HTERT RPE-1 (cell line): ENCODE data around the gene ZBTB20.
"Not testable (repeated sequence)": the region's sequence is repeated elsewhere in the genome, so short reads cannot be mapped to it uniquely, and the experiment has no call there.

Source experiments
- in situ Hi-C: fragments of 300-500 bp; cut with MboI; formaldehyde crosslinking; loops from 4 replicates; pipeline ENCODE4 v1.14.3; 2020; ENCODE audit warnings: low sequenced_read_pairs

Gene ZBTB20

DNA sequence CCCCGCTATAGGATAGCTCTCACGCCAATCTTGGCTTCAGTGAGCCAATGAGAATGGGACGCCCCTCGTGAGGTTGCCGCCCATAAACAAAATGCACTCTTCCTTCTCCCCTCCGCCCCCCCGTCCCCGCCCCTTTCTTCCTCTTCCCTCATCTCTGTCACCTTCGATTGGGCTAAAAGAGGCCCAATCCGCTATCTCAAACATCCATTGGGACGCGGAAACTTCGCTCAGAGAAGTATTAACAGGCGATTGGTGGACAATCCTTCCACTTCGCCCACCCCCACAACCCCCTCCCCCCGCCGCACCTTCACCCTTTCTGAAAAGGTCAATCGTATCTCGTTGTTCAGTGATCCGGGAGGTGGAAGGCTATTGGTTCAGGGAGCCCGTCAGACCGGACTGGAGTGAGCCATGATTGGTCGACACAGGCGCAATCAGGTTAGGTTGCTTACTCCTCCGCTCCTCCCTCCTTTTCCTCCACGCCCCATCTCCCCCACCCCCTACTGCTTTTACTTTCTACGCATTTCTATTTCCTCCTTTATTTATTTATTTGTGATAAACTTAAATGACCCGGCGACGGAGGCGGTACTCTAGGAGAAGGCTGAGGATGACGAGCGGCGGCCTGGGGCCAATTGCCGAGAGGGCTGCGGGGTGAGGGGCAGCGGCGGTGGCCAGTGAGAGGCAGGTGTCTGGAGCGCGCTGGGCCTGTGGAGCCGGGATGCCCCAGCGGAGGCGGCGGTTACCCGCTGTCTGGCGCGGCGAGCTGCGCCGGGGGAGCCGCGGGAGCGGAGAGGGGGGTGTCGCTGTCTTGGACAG, 447 bp upstream of the ZBTB20 start:
- in situ Hi-C loops = no loop called here

- in situ Hi-C loops = no loop called here
These were observed 1.1 kb downstream of the ZBTB20 start for GRCh38 chr3:115146032-115146417.

DNA sequence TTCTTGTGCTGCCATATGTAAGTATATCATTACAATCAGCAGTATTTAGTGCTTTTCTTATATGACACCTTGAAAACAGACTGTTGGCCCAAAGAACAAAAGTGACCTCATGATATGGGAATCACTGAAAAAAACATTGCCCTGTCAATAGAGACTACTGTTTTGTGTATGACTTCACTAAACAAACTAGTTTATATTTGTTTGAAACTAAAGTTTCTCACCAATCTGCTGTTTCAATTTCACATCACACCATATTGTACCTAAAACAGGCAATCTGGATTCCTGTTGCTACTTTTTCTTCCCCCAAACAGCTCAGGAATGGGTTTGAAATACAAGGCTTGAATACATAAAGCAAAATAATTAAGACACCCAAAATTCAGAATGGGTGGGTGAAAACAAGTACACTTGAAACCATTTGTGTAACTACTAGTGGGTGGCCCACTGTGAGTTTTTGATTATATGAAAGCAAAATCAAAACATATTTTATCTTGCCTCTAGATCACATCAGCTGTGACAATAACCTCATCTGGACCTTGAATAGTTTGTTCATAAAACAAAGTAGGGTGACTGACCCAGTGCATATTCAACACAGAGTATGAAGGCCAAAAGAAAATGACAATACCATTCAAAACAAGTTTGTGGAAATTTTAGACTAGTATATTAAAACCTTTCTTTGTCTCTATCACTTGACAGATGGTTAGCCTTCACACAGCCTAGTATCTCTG, 5.9 kb downstream of the ZBTB20 start:
- in situ Hi-C loops = no loop called here

GRCh38 chr3:115139072-115139471, 8.0 kb downstream of the ZBTB20 start:
- in situ Hi-C loops = no loop called here

DNA sequence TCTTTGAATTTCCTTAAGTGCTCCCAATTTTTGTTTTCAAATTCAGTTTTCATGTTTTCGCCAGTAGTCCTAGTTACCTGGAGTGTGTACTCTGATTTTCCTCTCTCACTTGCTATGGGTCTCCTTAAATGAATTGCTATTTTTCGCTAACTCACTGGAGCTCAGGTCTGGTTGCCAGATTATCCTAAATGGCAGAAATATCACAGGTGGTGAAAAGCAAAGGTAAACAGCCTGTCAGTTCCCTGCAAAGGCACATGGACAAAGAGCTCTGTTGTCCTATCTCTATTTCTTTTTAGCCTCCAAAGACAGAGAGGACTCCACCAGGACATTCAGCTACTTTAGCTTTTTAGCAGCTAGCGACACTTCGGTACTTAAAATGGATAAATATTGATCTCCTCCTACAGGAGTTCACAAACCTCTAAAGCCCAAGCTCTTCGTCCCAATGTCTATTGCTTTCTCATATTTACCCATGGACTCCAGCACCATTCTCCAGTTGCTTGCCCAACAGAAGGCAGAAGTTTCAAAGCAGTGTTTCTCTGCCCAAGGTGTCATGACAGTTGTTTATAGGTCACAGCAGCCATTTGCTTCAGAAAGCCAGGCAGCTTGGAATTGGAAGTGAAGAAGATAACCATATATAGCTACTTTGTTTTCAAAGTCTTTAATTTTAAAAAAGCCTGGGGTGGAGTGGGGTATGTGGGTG, 12.3 kb downstream of the ZBTB20 start:
- in situ Hi-C loops = no loop called here

- in situ Hi-C loops = no loop called here
These were observed 19.9 kb downstream of the ZBTB20 start for GRCh38 chr3:115127208-115127607.

DNA sequence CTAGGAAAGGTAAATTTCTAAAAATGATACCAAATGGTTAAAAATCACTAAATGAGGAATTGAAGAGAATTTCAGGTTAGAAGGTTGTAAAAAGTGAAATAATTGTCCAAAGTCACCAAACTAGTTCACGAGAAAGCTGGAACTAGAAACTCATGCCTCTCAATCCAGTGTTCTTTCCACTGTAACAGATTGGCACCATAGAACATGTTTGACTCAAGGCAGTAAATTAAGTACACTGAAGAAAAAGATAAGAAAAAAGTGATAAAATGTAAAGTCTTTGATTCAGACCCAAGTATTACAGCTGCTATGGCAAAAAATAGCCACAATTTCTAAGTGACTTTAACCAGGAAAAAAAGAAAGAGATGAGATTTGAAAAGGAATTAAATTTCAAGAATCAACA, 26.5 kb downstream of the ZBTB20 start:
- in situ Hi-C loops = no loop called here

GRCh38 chr3:115113367-115113766, 33.7 kb downstream of the ZBTB20 start:
- in situ Hi-C loops = no loop called here

GRCh38 chr3:115111632-115112031, 35.5 kb downstream of the ZBTB20 start:
- in situ Hi-C loops = no loop called here

DNA sequence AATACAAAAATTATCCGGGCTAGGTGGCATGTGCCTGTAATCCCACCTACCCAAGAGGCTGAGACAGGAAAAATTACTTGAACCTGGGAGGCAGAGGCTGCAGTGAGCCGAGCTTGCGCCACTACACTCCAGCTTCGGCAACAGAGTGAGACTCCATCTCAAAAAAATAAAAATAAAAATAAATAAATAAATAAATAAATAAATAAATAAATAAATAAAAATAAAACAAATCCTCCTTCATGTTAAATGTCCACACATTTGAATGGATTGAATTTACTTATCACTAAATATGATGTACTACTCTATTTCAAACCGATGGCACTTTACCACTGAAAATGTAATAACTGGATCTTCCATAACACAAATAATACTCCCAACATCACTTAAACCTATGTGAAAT, 36.3 kb downstream of the ZBTB20 start:
- in situ Hi-C loops = no loop called here

GRCh38 chr3:115110066-115110465, 37.0 kb downstream of the ZBTB20 start:
- in situ Hi-C loops = not testable (repeated sequence)

DNA sequence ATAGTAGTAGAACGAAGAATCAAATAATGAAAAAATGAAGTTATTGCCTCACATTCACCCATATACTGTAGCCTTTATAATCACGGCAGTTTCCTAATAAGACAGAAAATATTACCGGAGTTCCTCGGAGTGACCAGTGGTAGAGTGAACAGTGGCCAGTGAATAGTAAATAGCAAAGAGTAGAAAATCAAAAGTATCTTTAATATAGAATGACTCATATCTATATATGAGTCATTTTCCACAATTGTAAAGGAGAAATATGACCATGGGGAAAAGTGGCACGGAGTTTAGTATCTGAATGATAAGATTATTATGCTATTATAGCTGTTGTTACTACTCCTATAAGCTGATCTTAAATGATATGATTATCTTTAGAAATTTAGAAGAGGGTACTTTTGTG, 38.5 kb downstream of the ZBTB20 start:
- in situ Hi-C loops = no loop called here

DNA sequence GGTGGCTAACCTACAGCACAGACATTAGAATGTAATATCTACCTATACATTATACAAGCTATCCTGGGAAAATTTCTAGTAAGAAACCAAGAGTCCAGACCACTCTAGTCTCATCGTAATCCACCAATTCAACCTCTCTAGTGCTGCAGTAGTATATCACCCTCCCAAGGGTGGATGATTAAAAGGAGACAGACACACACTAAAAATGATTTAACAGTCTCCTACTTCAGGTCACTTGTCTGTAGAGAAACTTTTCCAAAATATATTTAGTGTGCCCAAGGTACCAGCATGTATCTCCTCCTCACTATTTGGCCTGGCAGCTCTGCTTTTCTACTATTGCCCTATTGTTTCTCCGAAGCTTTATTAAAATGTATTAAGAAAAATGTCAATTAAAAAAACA, 45.0 kb downstream of the ZBTB20 start:
- in situ Hi-C loops = no loop called here

DNA sequence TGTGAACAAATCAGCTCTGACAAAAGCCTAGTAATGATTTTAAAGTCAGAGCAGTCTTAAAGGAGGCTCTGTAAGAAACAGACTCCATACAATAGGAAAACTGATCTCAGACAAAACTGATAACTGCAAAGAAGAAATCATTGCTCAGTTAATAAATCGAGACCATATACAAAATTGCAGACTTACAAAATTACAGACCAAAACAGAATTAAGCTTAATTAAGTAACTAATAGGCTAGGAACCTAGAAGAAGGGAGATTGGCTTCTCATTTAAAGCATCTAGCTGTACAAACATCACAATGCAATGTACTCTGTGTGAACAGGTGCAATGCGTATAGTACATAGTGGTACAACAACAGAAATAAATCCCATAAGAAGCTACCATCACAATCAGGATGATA, 46.3 kb downstream of the ZBTB20 start:
- in situ Hi-C loops = no loop called here

- in situ Hi-C loops = no loop called here
These were observed 47.0 kb downstream of the ZBTB20 start for GRCh38 chr3:115099986-115100571.

- in situ Hi-C loops = no loop called here
These were observed 47.7 kb downstream of the ZBTB20 start for GRCh38 chr3:115099134-115099985.

- in situ Hi-C loops = no loop called here
These were observed 48.6 kb downstream of the ZBTB20 start for GRCh38 chr3:115098354-115099073.

GRCh38 chr3:115095236-115095635, 51.9 kb downstream of the ZBTB20 start:
- in situ Hi-C loops = no loop called here

DNA sequence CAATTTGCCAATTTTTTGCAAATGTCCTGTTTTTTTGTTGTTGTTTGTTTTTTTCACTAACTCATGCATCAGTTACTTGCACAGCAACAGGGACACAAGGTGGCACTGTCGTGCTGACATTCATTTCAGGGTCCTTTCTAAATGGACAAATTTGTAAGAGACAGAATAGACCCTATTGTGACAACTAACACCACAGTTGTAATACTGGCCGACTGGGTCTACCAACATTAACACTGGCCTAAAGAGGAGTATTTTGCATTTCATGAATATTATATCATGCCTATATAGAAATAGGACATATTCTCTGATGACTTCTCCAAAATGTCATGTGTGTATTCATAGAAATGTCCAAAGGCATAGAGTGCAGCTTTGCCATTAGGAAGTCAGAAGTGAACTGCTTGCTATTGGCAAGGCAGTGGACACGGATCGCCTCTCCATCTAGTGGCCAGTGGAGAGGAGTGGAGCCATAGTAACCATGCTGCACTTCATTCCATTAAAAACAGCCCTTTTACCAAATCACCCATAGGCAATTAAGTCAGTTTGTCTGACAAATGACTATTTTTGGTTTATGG, 54.8 kb downstream of the ZBTB20 start:
- in situ Hi-C loops = no loop called here

GRCh38 chr3:115090712-115091111, 56.4 kb downstream of the ZBTB20 start:
- in situ Hi-C loops = no loop called here
